SU-DHL-6 (cell line): Measurements from ENCODE around the gene USP8.

ENCODE experiments used
- EZH2phosphoT487 ChIP-seq: fragments of 200-600 bp; sonication (generic), shearing (Covaris generic); conservative IDR thresholded peaks from 2 replicates; pipeline ENCODE4 v1.6.1; 2018; ENCODE audit warnings: mild to moderate bottlenecking, antibody characterized with exemption, low read length, moderate library complexity, mixed read lengths
- TF ChIP-seq, protein P1 (sequence below): fragments of 200-600 bp; sonication (generic); IDR thresholded peaks from one replicate; pipeline ENCODE4 v1.5.1; 2017; ENCODE audit warnings: antibody characterized with exemption, mild to moderate bottlenecking, low read length, moderate library complexity; ENCODE audit not compliant: insufficient read depth, poor library complexity, severe bottlenecking

- TF ChIP-seq, protein P1, sequence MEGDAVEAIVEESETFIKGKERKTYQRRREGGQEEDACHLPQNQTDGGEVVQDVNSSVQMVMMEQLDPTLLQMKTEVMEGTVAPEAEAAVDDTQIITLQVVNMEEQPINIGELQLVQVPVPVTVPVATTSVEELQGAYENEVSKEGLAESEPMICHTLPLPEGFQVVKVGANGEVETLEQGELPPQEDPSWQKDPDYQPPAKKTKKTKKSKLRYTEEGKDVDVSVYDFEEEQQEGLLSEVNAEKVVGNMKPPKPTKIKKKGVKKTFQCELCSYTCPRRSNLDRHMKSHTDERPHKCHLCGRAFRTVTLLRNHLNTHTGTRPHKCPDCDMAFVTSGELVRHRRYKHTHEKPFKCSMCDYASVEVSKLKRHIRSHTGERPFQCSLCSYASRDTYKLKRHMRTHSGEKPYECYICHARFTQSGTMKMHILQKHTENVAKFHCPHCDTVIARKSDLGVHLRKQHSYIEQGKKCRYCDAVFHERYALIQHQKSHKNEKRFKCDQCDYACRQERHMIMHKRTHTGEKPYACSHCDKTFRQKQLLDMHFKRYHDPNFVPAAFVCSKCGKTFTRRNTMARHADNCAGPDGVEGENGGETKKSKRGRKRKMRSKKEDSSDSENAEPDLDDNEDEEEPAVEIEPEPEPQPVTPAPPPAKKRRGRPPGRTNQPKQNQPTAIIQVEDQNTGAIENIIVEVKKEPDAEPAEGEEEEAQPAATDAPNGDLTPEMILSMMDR: no peak
- no peak for TF ChIP-seq EZH2phosphoT487
Measured at GRCh38 chr15:50390554-50391264, 33.5 kb upstream of the USP8 start.
